ENCODE results near the gene FBXO17.
A peak's percentile ranks its signal among the peaks of the same experiment; 100 is the strongest.
"Not testable (repeated sequence)": the region's sequence is repeated elsewhere in the genome, so short reads cannot be mapped to it uniquely, and the experiment has no call there.

FBXO17 gene

GRCh38 chr19:38941979-38942378 lies 33.6 kb downstream of the FBXO17 start:
- no peak for DNase-seq

- DNase-seq = not testable (repeated sequence)
Measured at GRCh38 chr19:38941466-38941865, 34.1 kb downstream of the FBXO17 start.

GRCh38 chr19:38939957-38940356 lies 35.6 kb downstream of the FBXO17 start:
- DNase-seq = no peak

- DNase-seq = no peak
Measured at GRCh38 chr19:38933544-38933943, 42.0 kb downstream of the FBXO17 start.

GRCh38 chr19:38932425-38933179 lies 42.9 kb downstream of the FBXO17 start:
- DNase-seq = peak; percentile 3

- DNase-seq = no peak
Measured at GRCh38 chr19:38931521-38931793, 44.1 kb downstream of the FBXO17 start.

- peak; percentile 98 for DNase-seq
Measured at GRCh38 chr19:38930776-38931520, 44.6 kb downstream of the FBXO17 start, which contains the start of gene MRPS12. Gene MRPS12, plus strand, starts transcription at chr19:38930944. Its CDS starts 351 bp downstream, at chr19:38931295.

- peak; percentile 95 for DNase-seq
Measured at GRCh38 chr19:38929929-38930775, 45.4 kb downstream of the FBXO17 start, which contains the start of gene SARS2. Gene SARS2, minus strand, starts transcription at chr19:38930763. Its CDS starts 27 bp downstream, at chr19:38930736.

GRCh38 chr19:38928391-38929001 lies 47.0 kb downstream of the FBXO17 start:
- no peak for DNase-seq

- no peak for DNase-seq
Measured at GRCh38 chr19:38924388-38924787, 51.2 kb downstream of the FBXO17 start.

- DNase-seq = no peak
Measured at GRCh38 chr19:38922482-38922881, 53.1 kb downstream of the FBXO17 start.

GRCh38 chr19:38921420-38922274 lies 53.9 kb downstream of the FBXO17 start:
- no peak for DNase-seq

- no peak for DNase-seq
Measured at GRCh38 chr19:38920602-38921419, 54.7 kb downstream of the FBXO17 start.

GRCh38 chr19:38919837-38920601 lies 55.5 kb downstream of the FBXO17 start:
- DNase-seq = no peak

GRCh38 chr19:38918526-38918925 lies 57.0 kb downstream of the FBXO17 start:
- DNase-seq = no peak

- no peak for DNase-seq
Measured at GRCh38 chr19:38917921-38918491, 57.5 kb downstream of the FBXO17 start.

- DNase-seq = no peak
Measured at GRCh38 chr19:38917516-38917915, 58.0 kb downstream of the FBXO17 start.

GRCh38 chr19:38915329-38916321 lies 59.9 kb downstream of the FBXO17 start:
- DNase-seq = no peak

- no peak for DNase-seq
Measured at GRCh38 chr19:38913958-38914357, 61.6 kb downstream of the FBXO17 start.
